Activated CD4-positive, alpha-beta T cell treated with anti-CD3 and anti-CD28 coated beads, Interleukin-2, amount 10 ng/mL, durations not matched to agents 24 days and 14 days (primary cell): ENCODE data around the gene ATCAY. TPM values are rescaled to one million over a fixed set of nuclear protein-coding genes. Genes with fewer than 3 reads are reported as not detected.
A peak's percentile ranks its signal among the peaks of the same experiment; 100 is the strongest.

Experiments
- DNase-seq: peaks from one replicate; pipeline ENCODE4 v3.0.0; 2022
- H3K27ac Mint-ChIP-seq: one replicate; pipeline ENCODE4 v1.8.0; 2022; ENCODE audit warnings: mild to moderate bottlenecking, mixed read lengths
- H3K27me3 Mint-ChIP-seq: one replicate; pipeline ENCODE4 v1.8.0; 2022; ENCODE audit warnings: mixed read lengths
- H3K36me3 Mint-ChIP-seq: one replicate; pipeline ENCODE4 v1.8.0; 2022; ENCODE audit warnings: low read depth, mild to moderate bottlenecking, mixed read lengths
- H3K4me1 Mint-ChIP-seq: one replicate; pipeline ENCODE4 v1.8.0; 2021; ENCODE audit warnings: mixed read lengths
- H3K4me3 Mint-ChIP-seq: one replicate; pipeline ENCODE4 v1.8.0; 2022; ENCODE audit warnings: mild to moderate bottlenecking, moderate library complexity, mixed read lengths
- H3K9me3 Mint-ChIP-seq: one replicate; pipeline ENCODE4 v1.8.0; 2021; ENCODE audit warnings: mixed read lengths
- intact Hi-C: fragments of 100-400 bp; cut with micrococcal nuclease; formaldehyde crosslinking; loops from one replicate; pipeline ENCODE4 v1.15.1; 2023
- total RNA-seq: library from RNA; stranded (reverse); gene quantifications from 2 replicates; pipeline ENCODE4 v1.2.3, GENCODE V29; 2022

The ATCAY gene
- total RNA-seq, 1 donor from 2014 or later, result not detected

GRCh38 chr19:3970808-3971598 is 90.5 kb downstream of the ATCAY start, which contains the start of gene DAPK3:
Gene DAPK3 (minus strand): TSS chr19:3971099. CDS start chr19:3969735, 1,364 bp downstream.
- peak within 1 kb of the TSS; percentile 83 for H3K27ac Mint-ChIP-seq
- DNase-seq, result peak; percentile 98
- H3K27me3 Mint-ChIP-seq, result no peaks in the 10 kb centered on the region
- intact Hi-C loops, result loop anchor here (2.0 kb wide), 1 partner anchor 14 kb away; the partner anchor contains the start of gene EEF2
- peaks cover 20% of the 10 kb centered on the region for H3K4me1 Mint-ChIP-seq
- peak within 1 kb of the TSS; percentile 94 for H3K4me3 Mint-ChIP-seq
- peaks cover 25% of the 10 kb centered on the region for H3K36me3 Mint-ChIP-seq
- H3K9me3 Mint-ChIP-seq, result no peaks in the 10 kb centered on the region

GRCh38 chr19:3975144-3975543 is 94.7 kb downstream of the ATCAY start:
- H3K4me3 Mint-ChIP-seq, result no peak overlapping the region
- no peak overlapping the region for H3K27ac Mint-ChIP-seq
- no peaks in the 10 kb centered on the region for H3K9me3 Mint-ChIP-seq
- peaks cover 41% of the 10 kb centered on the region for H3K36me3 Mint-ChIP-seq
- H3K27me3 Mint-ChIP-seq, result no peaks in the 10 kb centered on the region
- peaks cover 10% of the 10 kb centered on the region for H3K4me1 Mint-ChIP-seq
- intact Hi-C loops, result no loop called here
- no peak for DNase-seq

GRCh38 chr19:3975637-3976087 is 95.2 kb downstream of the ATCAY start:
- Mint-ChIP-seq H3K27me3 (no peaks in the 10 kb centered on the region), H3K9me3 (no peaks in the 10 kb centered on the region), H3K36me3 (peaks cover 42% of the 10 kb centered on the region), H3K4me1 (peaks cover 6% of the 10 kb centered on the region), H3K27ac (no peak overlapping the region), H3K4me3 (no peak overlapping the region)
- DNase-seq, result peak; percentile 65
- intact Hi-C loops, result no loop called here

- H3K36me3 Mint-ChIP-seq, result peaks cover 50% of the 10 kb centered on the region
- H3K27ac Mint-ChIP-seq, result no peak overlapping the region
Observed at GRCh38 chr19:3976495-3977241, 96.2 kb downstream of the ATCAY start.

More at GRCh38 chr19:3976495-3977241, 96.2 kb downstream of the ATCAY start:
- Mint-ChIP-seq H3K4me1 (peaks cover 4% of the 10 kb centered on the region), H3K27me3 (no peaks in the 10 kb centered on the region), H3K9me3 (no peaks in the 10 kb centered on the region), H3K4me3 (no peak overlapping the region)
- peak; percentile 64 for DNase-seq
- intact Hi-C loops, result no loop called here

Other genes starting within 250 kb of the ATCAY start
- gene PIP5K1C, start 180.2 kb upstream of the ATCAY start, total RNA-seq, result 21.4 and 22.5 TPM in 2 replicates
- gene TJP3, start 172.3 kb upstream of the ATCAY start, total RNA-seq, result 0.09 TPM in 1 of 2 replicates, not detected in the other
- 41.5 and 48.7 TPM in 2 replicates for gene APBA3, start 119.0 kb upstream of the ATCAY start, total RNA-seq
- gene MRPL54, start 118.0 kb upstream of the ATCAY start, total RNA-seq, result 91.4 and 96.6 TPM in 2 replicates
- not detected in 2 replicates for gene RAX2, start 108.5 kb upstream of the ATCAY start, total RNA-seq
- 31.6 and 32.3 TPM in 2 replicates for gene MATK, start 94.3 kb upstream of the ATCAY start, total RNA-seq
- not detected in 2 replicates for gene ZFR2, start 11.6 kb upstream of the ATCAY start, total RNA-seq
- gene NMRK2, start 52.4 kb downstream of the ATCAY start, total RNA-seq, result not detected in 2 replicates
- gene DAPK3, start 90.4 kb downstream of the ATCAY start, total RNA-seq, result 45.6 and 46.7 TPM in 2 replicates
- 2,394 and 2,438 TPM in 2 replicates for gene EEF2, start 104.8 kb downstream of the ATCAY start, total RNA-seq
- gene PIAS4, start 127.1 kb downstream of the ATCAY start, total RNA-seq, result 32.2 and 33.2 TPM in 2 replicates
- gene ZBTB7A, start 186.2 kb downstream of the ATCAY start, total RNA-seq, result 35.8 and 39.6 TPM in 2 replicates
- gene MAP2K2, start 243.4 kb downstream of the ATCAY start, total RNA-seq, result 125 and 135 TPM in 2 replicates